Vagina (tissue), 2 donors: Measurements from ENCODE around the gene PARS2. TPM values are rescaled to one million over a fixed set of nuclear protein-coding genes. Genes with fewer than 3 reads are reported as not detected.

Experiments
- DNase-seq, 2 donors: peaks; one replicate each; pipeline ENCODE4 v3.0.0-alpha.2; 2017; ENCODE audit errors: extremely low spot score in 2 of 2
- H3K27ac ChIP-seq: fragments of 200-600 bp; sonication (generic); one replicate; pipeline ENCODE4 v1.5.1; 2019
- H3K27me3 ChIP-seq: fragments of 200-600 bp; sonication (generic); one replicate; pipeline ENCODE4 v1.5.1; 2019
- H3K36me3 ChIP-seq, 2 donors: fragments of 200-600 bp; sonication (generic); one replicate each; pipeline ENCODE4 v1.5.1; 2017 to 2019
- H3K4me1 ChIP-seq: fragments of 200-600 bp; sonication (generic); one replicate; pipeline ENCODE4 v1.5.1; 2019
- H3K4me3 ChIP-seq, 2 donors: fragments of 200-600 bp; sonication (generic); 1 replicate in 1 of 2; 2 replicates in 1 of 2; pipeline ENCODE4 v1.5.1; 2016 to 2019
- H3K9me3 ChIP-seq: fragments of 200-600 bp; sonication (generic); one replicate; pipeline ENCODE4 v1.5.1; 2019
- CTCF ChIP-seq, 3 experiments: fragments of 450-650 bp in 2 of 3; fragments of 200-600 bp in 1 of 3; sonication (generic) in 1 of 3; IDR thresholded peaks; one replicate each; pipeline ENCODE4 v1.5.1; 2017 to 2019; ENCODE audit warnings: antibody characterized with exemption in 3 of 3, mild to moderate bottlenecking in 2 of 3, moderate library complexity in 2 of 3
- POLR2A ChIP-seq, 2 donors: fragments of 450-650 bp; IDR thresholded peaks; one replicate each; pipeline ENCODE4 v1.6.1; 2017; ENCODE audit warnings: antibody characterized with exemption in 2 of 2, mild to moderate bottlenecking in 2 of 2, moderate library complexity in 2 of 2
- POLR2AphosphoS5 ChIP-seq, 2 donors: sonication (generic); formaldehyde crosslinking; IDR thresholded peaks; one replicate each; pipeline ENCODE4 v1.9.0; 2017; ENCODE audit warnings: antibody characterized with exemption in 2 of 2, mild to moderate bottlenecking in 2 of 2, low read depth in 1 of 2; ENCODE audit not compliant: insufficient read depth in 1 of 2
- intact Hi-C: fragments of 100-400 bp; cut with DNase I; formaldehyde crosslinking; loops from one replicate; pipeline ENCODE4 v1.15.1; 2023
- total RNA-seq: library from RNA; depleted of rRNA; stranded (reverse); fragments of >200 nt; gene quantifications from one replicate; pipeline ENCODE4 v1.2.3, GENCODE V29; 2016

PARS2 gene
- total RNA-seq, 1 donor from 2014 or later, result 5.2 TPM

- Histone ChIP-seq H3K27ac (no peak overlapping the region), H3K36me3 (no peaks in the 10 kb centered on the region), H3K4me3 (no peak overlapping the region), H3K27me3 (no peaks in the 10 kb centered on the region), H3K9me3 (no peaks in the 10 kb centered on the region), H3K4me1 (no peaks in the 10 kb centered on the region)
- intact Hi-C loops, result no loop called here
- TF ChIP-seq POLR2AphosphoS5 (IDR thresholded peaks at IDR 0.05; ENCODE audit: insufficient read depth in 1 of 2, low read depth in 1 of 2), result no peak
- TF ChIP-seq POLR2A (IDR thresholded peaks at IDR 0.05), result no peak
- no peak for DNase-seq
These were observed 12.9 kb downstream of the PARS2 start for GRCh38 chr1:54751426-54751825.

- H3K4me1 ChIP-seq, result no peaks in the 10 kb centered on the region
- TF ChIP-seq POLR2AphosphoS5 (IDR thresholded peaks at IDR 0.05; ENCODE audit: insufficient read depth in 1 of 2, low read depth in 1 of 2), result no peak
- TF ChIP-seq CTCF (IDR thresholded peaks at IDR 0.05), result no peak
- H3K4me3 ChIP-seq, result no peak overlapping the region
- intact Hi-C loops, result no loop called here
- H3K27me3 ChIP-seq, result no peaks in the 10 kb centered on the region
- DNase-seq, result no peak
- no peaks in the 10 kb centered on the region for H3K9me3 ChIP-seq
- H3K36me3 ChIP-seq, result no peaks in the 10 kb centered on the region
- H3K27ac ChIP-seq, result no peak overlapping the region
These were observed 13.7 kb downstream of the PARS2 start for GRCh38 chr1:54750596-54750995.

GRCh38 chr1:54748094-54748835, 16.1 kb downstream of the PARS2 start:
- Histone ChIP-seq H3K9me3 (no peaks in the 10 kb centered on the region), H3K4me1 (no peaks in the 10 kb centered on the region), H3K27me3 (no peaks in the 10 kb centered on the region), H3K4me3 (no peak overlapping the region), H3K36me3 (no peaks in the 10 kb centered on the region), H3K27ac (no peak overlapping the region)
- no peak for DNase-seq
- TF ChIP-seq CTCF (IDR thresholded peaks at IDR 0.05) (no peak), POLR2AphosphoS5 (IDR thresholded peaks at IDR 0.05; ENCODE audit: insufficient read depth in 1 of 2, low read depth in 1 of 2) (no peak)
- intact Hi-C loops, result no loop called here

GRCh38 chr1:54745864-54746263, 18.5 kb downstream of the PARS2 start:
- intact Hi-C loops, result no loop called here

GRCh38 chr1:54745274-54745673, 19.0 kb downstream of the PARS2 start:
- Histone ChIP-seq H3K4me3 (no peak overlapping the region), H3K4me1 (no peaks in the 10 kb centered on the region), H3K27me3 (no peaks in the 10 kb centered on the region), H3K27ac (no peak overlapping the region), H3K9me3 (no peaks in the 10 kb centered on the region), H3K36me3 (peaks cover 0 to 16% of the 10 kb centered on the region in 2 donors)
- peak in 1 of 2 donors; percentile 58 for DNase-seq
- TF ChIP-seq CTCF (IDR thresholded peaks at IDR 0.05), result no peak
- TF ChIP-seq POLR2AphosphoS5 (IDR thresholded peaks at IDR 0.05; ENCODE audit: insufficient read depth in 1 of 2, low read depth in 1 of 2), result no peak
- no peak for TF ChIP-seq POLR2A (IDR thresholded peaks at IDR 0.05)
- intact Hi-C loops, result no loop called here

More at GRCh38 chr1:54745864-54746263, 18.5 kb downstream of the PARS2 start:
- Histone ChIP-seq H3K4me1 (no peaks in the 10 kb centered on the region), H3K9me3 (no peaks in the 10 kb centered on the region), H3K27me3 (no peaks in the 10 kb centered on the region), H3K36me3 (peaks cover 0 to 16% of the 10 kb centered on the region in 2 donors), H3K4me3 (no peak overlapping the region), H3K27ac (no peak overlapping the region)
- TF ChIP-seq POLR2AphosphoS5 (IDR thresholded peaks at IDR 0.05; ENCODE audit: insufficient read depth in 1 of 2, low read depth in 1 of 2) (no peak), CTCF (IDR thresholded peaks at IDR 0.05) (no peak), POLR2A (IDR thresholded peaks at IDR 0.05) (no peak)
- DNase-seq, result peak in 1 of 2 donors; percentile 7
